NCI-H748 treated with DMSO at 0.1 percent for 48 hours (cell line): Measurements from ENCODE around the gene ANKMY2.
"Not testable (repeated sequence)": the region's sequence is repeated elsewhere in the genome, so short reads cannot be mapped to it uniquely, and the experiment has no call there.

Experiments used
- DNase-seq: peaks from one replicate; lab custom pipeline; 2025; lab: John Stamatoyannopoulos, UW

The ANKMY2 gene

GRCh38 chr7:16659854-16660497 is 14.4 kb upstream of the ANKMY2 start:
- not testable (repeated sequence) for DNase-seq

- DNase-seq, result no peak
Measured at GRCh38 chr7:16657656-16658279, 12.2 kb upstream of the ANKMY2 start.

GRCh38 chr7:16656141-16656540 is 10.6 kb upstream of the ANKMY2 start:
- no peak for DNase-seq

- DNase-seq, result no peak
Measured at GRCh38 chr7:16655394-16655793, 9.8 kb upstream of the ANKMY2 start.

GRCh38 chr7:16652888-16653287 is 7.3 kb upstream of the ANKMY2 start:
- no peak for DNase-seq

- DNase-seq, result no peak
Measured at GRCh38 chr7:16652240-16652583, 6.7 kb upstream of the ANKMY2 start.

- no peak for DNase-seq
Measured at GRCh38 chr7:16651396-16652239, 6.1 kb upstream of the ANKMY2 start.

- DNase-seq, result no peak
Measured at GRCh38 chr7:16650266-16650665, 4.7 kb upstream of the ANKMY2 start.

GRCh38 chr7:16649196-16649595 is 3.6 kb upstream of the ANKMY2 start:
- DNase-seq, result no peak

GRCh38 chr7:16648551-16648950 is 3.0 kb upstream of the ANKMY2 start:
- no peak for DNase-seq

GRCh38 chr7:16647435-16647960 is 1.9 kb upstream of the ANKMY2 start:
- no peak for DNase-seq

GRCh38 chr7:16646472-16647072 is 1.0 kb upstream of the ANKMY2 start:
- DNase-seq, result no peak

- peak; percentile 42 for DNase-seq
Measured at GRCh38 chr7:16644636-16645592, 640 bp downstream of the ANKMY2 start.

GRCh38 chr7:16644157-16644556 is 1.4 kb downstream of the ANKMY2 start:
- no peak for DNase-seq

GRCh38 chr7:16638282-16639280 is 7.0 kb downstream of the ANKMY2 start:
- DNase-seq, result no peak

- no peak for DNase-seq
Measured at GRCh38 chr7:16637379-16637778, 8.2 kb downstream of the ANKMY2 start.

- DNase-seq, result no peak
Measured at GRCh38 chr7:16636555-16637101, 8.9 kb downstream of the ANKMY2 start.

GRCh38 chr7:16634271-16634738 is 11.2 kb downstream of the ANKMY2 start:
- no peak for DNase-seq

GRCh38 chr7:16630654-16631053 is 14.9 kb downstream of the ANKMY2 start:
- no peak for DNase-seq

- DNase-seq, result no peak
Measured at GRCh38 chr7:16627236-16627635, 18.3 kb downstream of the ANKMY2 start.
